ENCODE data around the gene HOXB3.
A peak's percentile ranks its signal among the peaks of the same experiment; 100 is the strongest.

The HOXB3 gene

GRCh38 chr17:48556576-48557401, 33.3 kb downstream of the HOXB3 start:
- DNase-seq (ENCODE audit: low spot score), result no peak

DNA sequence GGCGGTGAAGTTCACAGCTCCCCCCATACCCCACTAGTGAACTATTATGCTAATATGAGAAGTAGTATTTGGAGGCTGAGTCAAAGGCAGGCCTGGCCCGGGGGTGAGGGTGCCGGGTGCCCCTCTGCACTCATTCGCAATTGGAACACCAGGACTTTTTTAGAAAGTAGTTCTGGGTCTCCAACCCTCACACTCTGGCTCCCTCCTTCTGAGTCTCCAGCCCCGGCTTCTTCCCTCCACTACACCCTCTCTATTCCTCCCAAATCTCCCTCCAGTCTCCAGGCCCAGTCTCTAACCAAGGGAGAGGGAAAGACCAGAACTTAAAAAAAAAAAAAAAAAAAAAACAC, 33.8 kb downstream of the HOXB3 start:
- DNase-seq (ENCODE audit: low spot score), result no peak

- no peak for DNase-seq (ENCODE audit: low spot score)
These were observed 34.5 kb downstream of the HOXB3 start for GRCh38 chr17:48555258-48556228.

DNA sequence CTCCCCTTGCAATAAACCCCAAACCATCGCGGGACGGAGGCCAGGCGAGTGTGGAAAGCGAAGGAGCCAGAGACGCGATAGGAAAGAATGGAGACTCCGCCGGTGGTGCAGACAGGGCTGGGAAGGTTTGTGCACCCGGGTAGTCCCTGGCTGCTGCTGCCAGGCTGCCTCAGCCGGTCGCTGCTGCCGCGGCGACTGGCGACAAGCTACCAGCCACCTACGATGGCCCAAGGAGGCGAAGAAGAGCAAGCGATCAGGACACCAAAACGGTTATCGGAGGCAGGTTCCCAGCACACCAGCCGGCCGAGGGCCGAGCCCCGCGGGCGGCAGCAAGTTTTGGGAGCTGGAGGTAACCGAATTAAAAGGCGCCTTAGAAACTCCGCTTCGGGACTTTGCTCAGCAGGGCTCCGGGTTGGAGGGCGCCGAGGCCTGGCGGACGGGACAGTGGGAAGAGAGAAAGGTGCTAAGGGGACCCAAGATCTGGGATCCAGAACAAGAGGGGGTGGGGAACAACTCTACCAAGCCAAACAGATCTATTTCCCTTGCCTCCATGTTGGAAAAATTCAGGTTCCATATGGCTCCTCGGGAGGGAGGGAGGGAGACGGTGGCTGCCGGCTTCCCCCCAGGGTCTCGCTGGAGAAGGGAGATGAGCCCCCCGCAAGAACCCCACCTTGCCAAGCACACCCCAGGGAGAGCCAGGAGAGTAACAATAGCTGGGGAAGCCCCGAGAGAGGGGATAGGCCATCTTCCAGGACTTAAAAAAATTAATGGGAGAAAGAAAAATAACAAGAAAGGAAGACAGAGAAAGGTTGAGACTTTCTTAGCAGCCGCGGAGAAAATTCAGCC, 35.4 kb downstream of the HOXB3 start:
- no peak for DNase-seq (ENCODE audit: low spot score)

DNA sequence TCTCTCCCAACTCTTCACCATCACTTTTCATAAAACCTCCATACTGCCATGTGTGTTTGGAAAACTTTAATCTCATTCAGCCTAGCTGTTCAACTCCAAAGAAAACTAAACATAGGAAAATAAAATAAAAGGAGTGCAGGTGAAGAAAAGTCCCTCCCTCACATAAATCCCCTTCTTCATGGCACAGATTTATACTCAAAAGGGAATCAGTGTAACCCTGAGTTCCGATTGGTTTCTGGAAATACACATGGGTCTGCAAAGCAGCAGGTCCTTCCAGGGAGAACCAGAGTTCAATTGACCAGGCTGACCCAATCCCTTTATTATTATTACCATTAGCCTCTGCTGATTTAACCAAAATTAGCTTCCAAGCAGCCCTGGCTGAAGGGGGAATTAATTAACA, 36.2 kb downstream of the HOXB3 start:
- DNase-seq (ENCODE audit: low spot score), result no peak

DNA sequence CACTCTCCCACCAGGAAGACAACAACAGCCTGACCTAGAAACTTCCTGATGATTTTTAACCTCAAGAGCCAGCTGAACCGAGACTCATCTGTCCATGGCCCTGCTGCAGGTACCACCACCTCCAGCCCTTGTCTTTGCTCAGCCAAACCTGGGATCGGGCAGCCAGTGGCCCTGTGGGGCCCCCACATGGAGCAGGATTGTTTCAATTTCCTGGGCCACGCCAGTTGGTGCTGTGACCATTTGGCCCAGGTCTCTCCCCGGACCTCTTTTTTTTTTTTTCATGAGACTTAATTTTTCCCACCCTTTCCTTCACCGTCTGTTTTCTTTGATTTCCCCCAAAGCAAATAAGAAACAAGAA, 36.9 kb downstream of the HOXB3 start:
- DNase-seq (ENCODE audit: low spot score), result no peak

DNA sequence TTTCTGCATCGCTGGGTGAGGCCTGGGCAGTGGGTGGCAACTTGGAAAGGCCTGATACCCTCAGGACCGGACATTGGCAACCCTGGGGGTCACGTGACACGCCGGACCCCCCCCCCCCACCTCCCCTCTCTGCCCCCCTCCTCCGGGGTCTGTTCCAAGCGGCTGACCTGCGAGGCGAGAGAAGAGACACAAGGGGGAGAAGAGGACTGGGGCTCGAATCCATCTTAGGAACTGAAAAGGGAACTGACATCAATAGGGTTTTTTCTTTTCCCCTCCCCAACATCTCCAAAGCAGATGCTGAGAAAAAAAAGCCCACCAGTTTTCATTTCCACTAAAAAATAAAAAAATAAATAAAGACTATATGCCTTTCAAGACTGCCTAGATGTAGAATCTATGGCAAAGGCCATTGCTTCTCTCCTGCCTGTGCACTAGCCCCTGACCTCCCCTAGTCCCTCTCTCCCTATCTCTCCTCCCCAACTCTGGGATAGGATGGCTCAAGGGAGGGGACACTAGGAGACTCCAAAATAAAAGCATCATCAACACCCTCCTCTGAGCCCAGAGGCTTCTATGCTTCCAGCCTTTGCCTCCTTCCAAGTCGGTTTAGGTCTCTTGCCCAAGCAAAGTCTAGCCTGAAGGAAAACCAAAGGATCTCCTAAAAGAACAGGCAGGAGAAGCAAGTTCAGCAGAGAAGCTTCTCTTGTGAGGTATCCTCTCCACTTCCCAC, 37.4 kb downstream of the HOXB3 start:
- no peak for DNase-seq (ENCODE audit: low spot score)

DNA sequence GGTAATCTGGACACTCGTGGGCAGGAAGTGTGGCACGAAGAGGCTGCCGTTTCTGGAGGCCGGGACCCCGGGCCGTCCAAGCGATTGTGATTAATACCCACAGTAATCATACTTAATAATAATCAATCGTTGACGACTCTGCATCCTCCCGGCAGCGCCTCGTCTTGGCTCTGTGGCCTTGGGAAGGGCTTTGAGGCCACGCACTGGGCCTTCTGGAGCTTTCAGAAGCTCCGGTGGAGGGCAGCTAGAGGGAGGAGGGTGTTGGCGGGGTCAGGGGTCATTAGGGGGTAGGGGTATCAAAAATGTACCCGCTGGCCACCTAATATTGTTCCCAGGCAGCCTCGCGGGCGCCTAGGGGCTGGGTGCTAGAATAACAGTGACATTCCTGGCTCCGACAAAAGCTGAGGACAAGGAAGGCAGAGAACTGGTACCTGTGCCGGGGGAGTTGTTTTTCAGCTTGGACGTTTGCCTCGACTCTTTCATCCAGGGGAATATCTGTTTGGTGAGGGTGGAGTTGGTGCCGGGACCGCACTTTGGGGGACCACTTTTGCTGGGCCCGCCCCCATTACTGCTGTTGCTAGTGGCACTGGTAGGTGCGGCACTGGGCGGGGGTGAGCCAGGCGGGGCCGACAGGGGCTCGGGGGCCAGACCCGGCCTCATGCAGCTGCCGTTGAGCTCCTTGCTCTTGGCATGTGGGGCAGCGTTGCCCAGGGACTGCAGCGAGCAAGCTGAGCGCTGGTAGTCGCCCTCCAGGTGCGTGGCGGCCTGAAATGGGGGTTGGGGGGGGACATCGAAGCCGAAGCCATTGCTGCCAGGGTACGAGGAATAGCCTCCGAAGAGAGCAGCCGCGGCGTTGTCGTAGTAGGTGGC, 38.2 kb downstream of the HOXB3 start:
- no peak for DNase-seq (ENCODE audit: low spot score)

DNA sequence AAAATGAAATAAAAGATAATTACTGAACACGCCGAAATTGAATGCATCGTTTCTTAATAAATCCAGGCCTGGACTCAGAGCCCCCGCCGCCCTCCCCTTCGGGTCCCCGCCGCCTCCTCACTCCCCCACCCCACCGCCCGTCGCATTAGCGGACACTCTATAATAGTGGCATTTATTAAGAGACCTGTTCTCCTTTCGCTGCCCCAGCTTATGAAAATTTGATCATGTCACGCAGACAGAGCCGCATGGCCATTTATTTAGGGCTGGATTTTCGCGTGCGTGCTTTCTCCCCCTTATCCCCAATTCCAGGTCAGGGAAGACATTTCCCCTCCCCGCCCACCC, 38.9 kb downstream of the HOXB3 start:
- DNase-seq (ENCODE audit: low spot score), result no peak

- DNase-seq (ENCODE audit: low spot score), result peak; percentile 61
These were observed 39.4 kb downstream of the HOXB3 start for GRCh38 chr17:48550502-48551213.

DNA sequence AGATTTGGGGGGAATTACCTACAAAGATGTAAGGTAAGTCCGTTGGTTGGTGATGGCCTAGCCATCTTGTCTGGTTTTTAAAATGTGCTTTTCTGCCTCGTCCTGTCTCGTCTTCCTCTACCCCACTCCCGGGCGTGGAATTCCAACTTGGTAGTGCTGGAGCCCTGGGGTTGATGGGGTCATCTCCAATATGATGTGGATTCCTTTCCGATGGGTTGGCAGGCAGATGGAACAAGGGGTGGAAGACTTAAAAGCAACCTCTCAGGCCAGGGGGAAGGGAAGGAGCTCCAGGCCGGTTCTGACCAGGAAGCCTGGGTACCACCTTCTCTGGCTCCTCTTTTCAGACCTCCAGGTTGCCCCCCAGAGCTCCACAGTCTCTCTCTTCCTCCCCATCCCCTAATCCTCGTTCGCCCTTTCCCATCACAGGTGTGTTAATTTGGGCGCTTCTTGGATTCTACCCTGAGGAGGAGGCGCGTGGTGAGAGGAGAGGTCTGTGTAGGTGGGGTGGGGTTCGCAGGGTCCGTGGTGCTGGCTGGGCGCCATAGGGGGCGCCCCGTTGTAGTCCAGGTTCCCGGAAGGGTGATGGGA, 40.0 kb downstream of the HOXB3 start:
- DNase-seq (ENCODE audit: low spot score), result no peak

GRCh38 chr17:48549281-48549630, 40.8 kb downstream of the HOXB3 start:
- no peak for DNase-seq (ENCODE audit: low spot score)

DNA sequence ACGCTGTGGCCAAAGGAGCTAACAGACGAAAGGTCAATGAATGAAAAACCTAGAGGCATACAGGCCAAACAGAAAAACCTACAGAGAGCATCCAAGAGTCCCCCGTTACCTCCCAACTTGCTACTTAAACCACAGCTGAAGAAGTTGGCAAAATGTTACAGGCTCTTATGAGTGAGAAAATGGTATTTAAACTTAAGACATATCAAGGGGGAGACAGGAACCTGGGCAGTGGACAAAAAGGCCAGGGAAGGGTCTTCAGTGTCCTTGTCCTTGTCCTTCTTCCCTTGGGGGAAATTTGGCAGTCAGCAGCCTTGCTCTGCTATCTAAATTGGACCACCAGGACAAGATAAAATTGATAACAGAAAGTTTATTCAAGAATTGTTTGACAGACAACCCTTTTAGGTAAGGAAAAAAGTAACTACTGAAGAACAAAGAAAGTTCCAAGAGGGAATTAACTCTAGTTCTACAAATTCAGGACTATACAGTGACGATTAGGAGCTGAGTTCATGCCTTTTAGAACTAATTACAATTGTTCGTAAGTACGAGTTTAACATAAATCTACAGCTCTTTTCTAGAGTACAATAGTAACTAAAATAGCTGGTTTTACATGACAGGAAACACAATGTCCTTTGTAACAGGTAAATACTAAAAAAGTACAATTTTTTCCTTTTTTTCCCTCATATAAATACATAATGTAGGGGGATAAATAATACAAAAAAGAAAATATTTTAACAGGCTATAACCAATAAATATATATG, 41.3 kb downstream of the HOXB3 start:
- no peak for DNase-seq (ENCODE audit: low spot score)

DNA sequence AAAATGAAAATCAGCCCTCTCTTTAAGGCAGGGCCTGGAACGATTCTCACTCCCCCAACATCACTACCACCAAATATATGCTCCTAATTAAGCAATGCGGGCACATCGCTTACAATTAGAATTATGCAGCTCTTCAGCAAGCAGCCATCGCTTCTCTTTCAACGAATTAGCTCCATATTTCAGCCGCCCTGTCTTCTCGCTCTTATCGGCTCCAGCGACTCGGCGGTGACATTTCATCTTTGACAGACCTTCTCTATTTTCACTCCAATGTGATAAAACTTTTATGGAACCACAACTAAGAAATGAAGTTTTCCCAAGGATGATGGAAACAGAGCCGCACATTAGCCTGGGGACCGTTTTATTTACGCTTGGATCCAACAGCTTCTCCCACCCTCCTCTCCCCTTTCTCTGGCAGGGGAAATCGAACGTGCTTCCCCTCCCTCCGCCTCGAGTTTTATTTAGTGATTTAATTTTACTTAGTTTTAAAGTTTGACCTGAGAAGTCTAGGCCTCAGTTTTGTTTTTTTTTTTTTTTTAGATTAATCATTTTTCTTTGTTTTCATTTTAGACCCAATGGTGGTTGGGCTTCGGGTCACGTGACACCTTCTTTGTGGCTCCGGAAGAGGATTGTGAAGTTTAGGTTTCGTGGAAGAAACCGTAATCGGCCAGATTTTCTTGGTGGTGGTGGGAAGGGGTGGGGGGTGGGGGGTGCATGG, 42.1 kb downstream of the HOXB3 start:
- no peak for DNase-seq (ENCODE audit: low spot score)

GRCh38 chr17:48546924-48547807, 42.9 kb downstream of the HOXB3 start:
- DNase-seq (ENCODE audit: low spot score), result no peak

DNA sequence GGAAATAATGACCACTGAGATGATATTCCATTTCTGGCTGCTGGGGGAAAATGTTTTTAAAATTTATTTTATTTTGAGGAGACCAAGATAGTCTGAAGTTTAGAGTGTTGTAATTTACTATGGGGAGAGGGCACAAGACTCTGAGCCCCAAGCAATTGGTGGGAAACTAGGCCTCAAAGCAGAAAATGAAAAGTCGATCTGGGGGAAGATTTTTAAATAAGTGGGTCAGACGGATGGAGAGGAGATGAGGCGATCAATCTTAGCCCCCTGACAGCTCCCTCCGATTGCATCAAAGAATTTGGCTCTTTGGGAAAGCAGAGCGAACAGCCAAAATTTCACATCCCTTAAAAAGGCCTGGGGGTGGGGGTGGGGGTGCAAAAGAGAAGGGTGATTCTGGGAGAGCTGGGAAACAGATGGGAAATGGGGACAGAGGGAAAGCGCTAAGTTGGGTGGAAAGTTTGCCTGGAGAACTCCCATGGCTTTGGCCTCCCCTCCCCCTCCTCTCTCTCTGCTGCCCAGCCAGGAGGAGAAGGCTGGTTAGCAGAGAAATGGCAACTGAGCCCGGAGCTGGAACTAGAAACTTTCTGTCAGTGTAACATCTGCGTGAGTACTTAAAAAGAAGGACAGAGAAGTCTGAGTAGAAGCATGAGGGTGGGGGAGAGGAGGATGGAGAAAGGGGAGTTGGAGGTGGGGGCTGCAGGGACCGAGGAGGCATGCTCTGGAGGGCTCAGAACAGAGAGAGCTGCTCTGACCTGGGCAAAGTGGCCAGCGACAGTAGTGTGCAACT, 43.7 kb downstream of the HOXB3 start:
- DNase-seq (ENCODE audit: low spot score), result no peak

- no peak for DNase-seq (ENCODE audit: low spot score)
These were observed 44.5 kb downstream of the HOXB3 start for GRCh38 chr17:48545539-48545938.

All from iPS-NIHi11 (cell line).